Neural progenitor cell (in vitro differentiated cells): Measurements from ENCODE around the gene SLC2A9.

Source experiments
- EZH2 ChIP-seq: fragments of 200-600 bp; sonication (generic); IDR thresholded peaks from 2 replicates; pipeline ENCODE4 v1.6.1; 2017; ENCODE audit warnings: antibody characterized with exemption, mild to moderate bottlenecking, moderate library complexity
- EZH2phosphoT487 ChIP-seq: fragments of 200-600 bp; sonication (generic); IDR thresholded peaks from 2 replicates; pipeline ENCODE4 v1.6.1; 2017; ENCODE audit warnings: antibody characterized with exemption
- TF ChIP-seq, protein P1 (sequence below): fragments of 200-600 bp; sonication (generic); IDR thresholded peaks from 2 replicates; pipeline ENCODE4 v1.5.1; 2017; ENCODE audit warnings: antibody characterized with exemption, mild to moderate bottlenecking

DNA sequence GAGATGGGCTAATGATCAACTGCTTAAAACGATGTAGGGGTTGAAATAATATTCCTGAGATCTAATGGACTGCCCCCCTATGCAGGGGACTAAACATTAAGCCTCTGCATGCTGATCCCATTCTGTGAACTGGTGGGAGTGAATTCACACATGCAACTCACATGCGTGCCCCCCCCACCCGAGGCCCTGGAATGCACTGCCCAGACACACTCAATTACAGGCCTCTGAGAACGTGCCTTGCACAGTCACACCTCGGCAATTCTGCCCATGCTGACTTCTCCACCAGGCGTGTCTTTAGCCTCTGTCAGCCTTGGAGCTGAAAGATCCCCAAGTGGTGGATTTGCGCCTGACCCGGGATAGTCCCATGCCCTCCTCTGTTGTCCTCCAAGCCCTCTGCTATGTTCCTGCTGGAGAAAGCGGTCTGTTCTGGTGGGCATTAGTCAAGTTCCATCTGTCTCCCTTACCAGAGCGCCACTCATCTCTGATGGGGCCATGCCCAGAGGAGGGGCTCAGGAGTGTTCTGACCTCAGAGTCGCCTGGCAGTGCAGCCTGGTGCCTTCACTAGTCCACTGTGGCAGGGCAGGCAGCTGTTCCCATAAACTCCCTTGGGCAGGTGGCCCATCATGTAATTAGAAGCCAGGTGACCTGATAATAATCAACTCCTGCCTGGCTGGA is 153.4 kb downstream of the SLC2A9 start:
- no peak for TF ChIP-seq EZH2
- TF ChIP-seq, protein P1, sequence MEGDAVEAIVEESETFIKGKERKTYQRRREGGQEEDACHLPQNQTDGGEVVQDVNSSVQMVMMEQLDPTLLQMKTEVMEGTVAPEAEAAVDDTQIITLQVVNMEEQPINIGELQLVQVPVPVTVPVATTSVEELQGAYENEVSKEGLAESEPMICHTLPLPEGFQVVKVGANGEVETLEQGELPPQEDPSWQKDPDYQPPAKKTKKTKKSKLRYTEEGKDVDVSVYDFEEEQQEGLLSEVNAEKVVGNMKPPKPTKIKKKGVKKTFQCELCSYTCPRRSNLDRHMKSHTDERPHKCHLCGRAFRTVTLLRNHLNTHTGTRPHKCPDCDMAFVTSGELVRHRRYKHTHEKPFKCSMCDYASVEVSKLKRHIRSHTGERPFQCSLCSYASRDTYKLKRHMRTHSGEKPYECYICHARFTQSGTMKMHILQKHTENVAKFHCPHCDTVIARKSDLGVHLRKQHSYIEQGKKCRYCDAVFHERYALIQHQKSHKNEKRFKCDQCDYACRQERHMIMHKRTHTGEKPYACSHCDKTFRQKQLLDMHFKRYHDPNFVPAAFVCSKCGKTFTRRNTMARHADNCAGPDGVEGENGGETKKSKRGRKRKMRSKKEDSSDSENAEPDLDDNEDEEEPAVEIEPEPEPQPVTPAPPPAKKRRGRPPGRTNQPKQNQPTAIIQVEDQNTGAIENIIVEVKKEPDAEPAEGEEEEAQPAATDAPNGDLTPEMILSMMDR, result no peak
- TF ChIP-seq EZH2phosphoT487, result no peak
